ENCODE data around the gene INMT. TPM values are rescaled to one million over a fixed set of nuclear protein-coding genes. Genes with fewer than 3 reads are reported as not detected.
A peak's percentile ranks its signal among the peaks of the same experiment; 100 is the strongest.

The INMT gene
- total RNA-seq, result 10 to 100 TPM; 12.3 to 57.3 (median 26.9) TPM
- polyA plus RNA-seq, result 10 to 100 TPM; 14.2 to 56.3 TPM
- long read RNA-seq, donor 1, transcript INMT-201 (3 exons, 2,559 nt), result major isoform, 13 of 16 reads
- long read RNA-seq, donor 1, partial matches to known transcripts, result 2 of 16 reads
- long read RNA-seq, donor 1, other reads (novel, unspliced or antisense), result 1 of 16 reads
- long read RNA-seq, donor 2, transcript INMT-201 (3 exons, 2,559 nt), result major isoform, 20 of 32 reads
- long read RNA-seq, donor 2, partial matches to known transcripts, result 8 of 32 reads
- long read RNA-seq, donor 2, other reads (novel, unspliced or antisense), result 3 of 32 reads
- long read RNA-seq, donor 3, partial matches to known transcripts, result 0 of 4 reads
- long read RNA-seq, donor 3, other reads (novel, unspliced or antisense), result 0 of 4 reads

DNA sequence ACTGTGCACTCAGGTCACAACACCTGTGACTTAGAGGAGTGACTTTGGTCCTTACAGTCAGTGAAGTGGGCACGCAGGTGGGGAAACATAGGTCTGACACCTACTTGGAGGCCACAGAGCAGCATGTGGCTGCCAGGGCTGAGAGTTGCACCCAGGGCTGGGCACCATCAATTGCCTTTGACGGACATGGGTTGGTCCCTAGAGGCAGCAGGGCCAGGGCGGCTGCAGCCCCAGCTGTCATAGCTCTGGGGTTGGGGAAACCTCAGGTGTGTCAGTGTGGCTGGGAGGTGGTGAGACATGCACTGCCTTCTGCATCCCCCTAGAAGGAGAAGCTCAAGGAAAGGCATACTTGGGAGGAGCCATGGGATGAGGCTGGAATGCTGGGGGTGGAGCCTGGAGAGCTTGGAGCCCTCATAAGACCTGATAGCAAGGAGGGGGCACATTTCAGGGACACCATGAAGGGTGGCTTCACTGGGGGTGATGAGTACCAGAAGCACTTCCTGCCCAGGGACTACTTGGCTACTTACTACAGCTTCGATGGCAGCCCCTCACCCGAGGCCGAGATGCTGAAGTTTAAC, at the start of gene INMT:
TSS of gene INMT (plus strand) at position 440 of the 578 bp plus-strand sequence. CDS start at position 456, 16 bp downstream.
- DNase-seq (peak in 1 of 2 donors; percentile 40), ATAC-seq (peak; percentile 1 to 53 (median 44))
- H3K36me3 ChIP-seq, result peaks cover 0 to 7% (median 0%) of the 10 kb centered on the region in 9 donors
- 57 to 66% methylated on average over 6 of the region's 6 CpGs for WGBS, 2 donors
- peaks cover 0 to 10% (median 0%) of the 10 kb centered on the region in 11 donors for H3K9me3 ChIP-seq
- peak within 1 kb of the TSS; percentile 38 to 59 (median 50) for H3K4me3 ChIP-seq
- no peaks in the 10 kb centered on the region for H3K27me3 ChIP-seq
- peaks cover 16 to 76% (median 53%) of the 10 kb centered on the region in 9 donors for H3K4me1 ChIP-seq
- TF ChIP-seq CTCF (IDR thresholded peaks at IDR 0.05), result no peak
- intact Hi-C loops (cut with DNase I), result loop anchor here in 2 of 10 donors (5.0 kb wide), 2 partner anchors 166 to 186 kb away; no protein-coding TSS in a partner anchor
- H3K27ac ChIP-seq, result peak within 1 kb of the TSS; percentile 62 to 93 (median 82)

DNA sequence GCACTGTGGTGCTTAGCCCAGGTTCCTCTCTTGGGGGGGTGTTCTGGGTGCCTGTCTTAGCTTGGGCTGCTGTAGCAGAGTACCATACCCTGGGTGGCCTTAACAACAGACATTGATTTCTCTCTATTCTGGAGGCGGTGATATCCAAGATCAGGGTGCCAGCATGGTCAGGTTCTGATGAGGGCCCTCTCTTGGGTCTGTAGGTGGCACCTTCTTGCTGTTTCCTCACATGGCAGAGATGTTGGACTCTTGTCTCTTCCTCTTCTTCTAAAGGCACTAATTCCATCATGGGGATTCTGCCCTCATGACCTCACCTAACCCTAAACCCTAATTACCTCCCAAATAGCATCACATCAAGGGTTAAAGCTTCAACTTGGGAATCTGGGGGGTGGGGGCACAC, 49.7 kb upstream of the INMT start:
- DNase-seq (no peak), ATAC-seq (no peak)
- TF ChIP-seq CTCF (IDR thresholded peaks at IDR 0.05), result peak in 3 of 9 donors; percentile 10 to 21 (median 18)
- Histone ChIP-seq H3K27ac (no peak overlapping the region), H3K36me3 (no peaks in the 10 kb centered on the region), H3K9me3 (peaks cover 0 to 5% (median 0%) of the 10 kb centered on the region in 11 donors), H3K27me3 (no peaks in the 10 kb centered on the region), H3K4me3 (no peak overlapping the region), H3K4me1 (peaks cover under 1 to 39% (median 12%) of the 10 kb centered on the region in 9 donors)
- intact Hi-C loops (cut with DNase I), result loop anchor here in 1 of 10 donors (5.0 kb wide), 1 partner anchor 35 kb away; no protein-coding TSS in a partner anchor
- WGBS, 2 donors, result 89 to 94% methylated on average over 1 of the region's 1 CpG

- no peaks in the 10 kb centered on the region for H3K27me3 ChIP-seq
- ATAC-seq (no peak), DNase-seq (no peak)
- H3K4me3 ChIP-seq, result no peak overlapping the region
- no peak for TF ChIP-seq CTCF (IDR thresholded peaks at IDR 0.05)
- H3K4me1 ChIP-seq, result peaks cover 3 to 41% (median 18%) of the 10 kb centered on the region in 9 donors
- no peak overlapping the region for H3K27ac ChIP-seq
- no peaks in the 10 kb centered on the region for H3K36me3 ChIP-seq
- 64 to 71% methylated on average over 4 of the region's 4 CpGs for WGBS, 2 donors
- H3K9me3 ChIP-seq, result peaks cover 0 to 5% (median 0%) of the 10 kb centered on the region in 11 donors
- intact Hi-C loops (cut with DNase I), result loop anchor here in 1 of 10 donors (5.0 kb wide), 1 partner anchor 34 kb away; no protein-coding TSS in a partner anchor
These were observed 48.2 kb upstream of the INMT start for GRCh38 chr7:30703756-30704155.

DNA sequence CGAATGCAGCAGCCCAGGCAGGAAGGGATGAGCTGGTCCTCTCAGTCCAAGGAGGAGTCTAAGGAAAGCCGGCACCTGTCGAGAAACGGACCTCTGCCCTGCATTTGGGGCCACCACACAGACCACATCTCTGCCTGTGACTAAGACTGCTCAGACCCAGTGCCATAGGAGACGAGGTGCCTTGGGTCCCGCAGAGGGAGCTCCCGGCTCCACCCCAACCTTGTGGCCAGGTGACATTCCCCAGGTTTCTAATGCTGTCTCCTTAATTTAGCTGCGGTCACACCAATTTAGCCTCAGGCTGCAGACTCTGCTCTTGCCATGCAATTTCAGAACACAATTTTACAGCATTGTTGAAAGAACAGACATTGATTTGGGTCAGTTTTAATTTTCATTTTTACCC, 46.9 kb upstream of the INMT start:
- peaks cover 0 to 5% (median 0%) of the 10 kb centered on the region in 11 donors for H3K9me3 ChIP-seq
- WGBS, 2 donors, result 90 to 91% methylated on average over 8 of the region's 8 CpGs
- H3K36me3 ChIP-seq, result no peaks in the 10 kb centered on the region
- no peak overlapping the region for H3K4me3 ChIP-seq
- intact Hi-C loops (cut with DNase I), result no loop called here
- no peak for ATAC-seq
- no peaks in the 10 kb centered on the region for H3K27me3 ChIP-seq
- no peak for TF ChIP-seq CTCF (IDR thresholded peaks at IDR 0.05)
- DNase-seq, result no peak
- peaks cover 2 to 32% (median 15%) of the 10 kb centered on the region in 9 donors for H3K4me1 ChIP-seq
- H3K27ac ChIP-seq, result no peak overlapping the region
